COLO829 (cell line): ENCODE measurements around the gene OPCML.

Source experiments
- DNase-seq: peaks from one replicate; pipeline ENCODE4 v3.0.0; 2012; ENCODE audit warnings: low spot score

Gene OPCML

DNA sequence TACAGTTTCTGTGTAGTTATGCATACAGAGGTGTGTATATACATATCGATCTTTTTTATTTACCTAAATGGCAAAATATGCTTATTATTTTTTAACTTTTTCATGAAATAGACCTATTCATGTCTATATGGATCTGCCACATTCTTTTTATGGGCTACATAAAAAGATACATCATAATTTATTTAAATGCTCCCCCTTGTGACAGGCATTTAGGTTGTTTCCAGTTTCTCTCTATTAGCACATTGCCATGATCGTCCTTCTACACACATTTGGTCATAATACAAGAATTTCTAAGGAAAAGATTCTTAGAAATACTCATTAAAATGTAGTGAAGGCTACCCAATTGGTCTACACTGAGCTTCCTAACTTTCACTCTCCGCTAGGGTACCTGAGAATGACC lies 1067.4 kb downstream of the OPCML start:
- DNase-seq = no peak

- no peak for DNase-seq
These were observed 1068.3 kb downstream of the OPCML start for GRCh38 chr11:132464003-132464342.

DNA sequence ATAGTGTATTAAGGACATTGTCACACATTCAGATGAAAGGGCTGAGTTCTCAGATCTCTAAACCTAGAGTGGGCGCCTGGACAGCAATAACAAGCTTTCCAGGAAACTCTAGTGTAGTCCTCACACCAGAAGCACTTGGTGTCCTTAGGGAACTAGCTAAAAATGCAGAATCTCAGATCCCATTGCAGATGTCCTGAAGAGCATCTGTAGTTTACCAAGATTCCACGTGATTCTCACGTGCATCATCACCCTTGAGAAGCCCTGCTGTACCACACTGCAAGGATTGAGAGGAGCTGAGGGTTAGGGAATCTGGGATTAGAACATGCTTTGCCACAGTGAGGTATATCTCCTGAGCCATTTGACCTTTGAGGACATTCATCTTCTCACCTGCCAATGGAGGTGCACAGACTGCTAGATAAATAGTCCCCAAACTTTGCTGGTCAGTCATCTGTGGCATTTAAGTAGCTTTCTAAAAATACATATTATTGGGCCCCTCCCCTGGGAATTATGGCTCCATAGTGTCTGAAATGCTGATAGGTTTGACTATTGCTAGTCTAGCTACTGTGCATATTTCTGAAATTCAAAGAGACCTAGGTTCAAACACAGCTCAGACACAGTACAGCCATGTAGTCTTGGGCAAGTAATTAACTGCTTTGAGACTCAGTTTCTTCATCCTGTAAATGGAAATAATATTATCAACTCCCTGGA lies 1068.9 kb downstream of the OPCML start:
- DNase-seq = no peak

- no peak for DNase-seq
These were observed 1072.6 kb downstream of the OPCML start for GRCh38 chr11:132459736-132460135.

DNA sequence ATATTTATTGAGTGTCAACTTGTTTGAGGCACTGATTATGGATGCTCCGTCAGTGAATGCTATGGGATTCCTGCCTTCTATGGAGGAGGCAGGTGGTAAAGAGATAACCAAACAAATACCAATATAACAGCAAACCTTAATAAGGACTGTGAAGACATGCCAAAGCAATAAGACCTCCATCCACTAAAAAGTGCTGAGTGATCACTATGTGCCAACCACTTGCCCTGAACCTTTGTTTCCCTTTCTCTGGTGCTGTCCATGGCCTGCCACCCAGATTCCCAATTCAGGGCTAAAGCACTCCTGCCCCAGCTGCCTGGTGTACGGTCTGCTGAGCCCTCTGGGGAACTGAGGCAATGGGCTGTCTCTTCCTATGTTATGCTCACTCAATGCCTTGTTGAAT lies 1074.9 kb downstream of the OPCML start:
- DNase-seq = no peak

GRCh38 chr11:132456751-132457328 lies 1075.5 kb downstream of the OPCML start:
- DNase-seq = no peak

- no peak for DNase-seq
These were observed 1077.3 kb downstream of the OPCML start for GRCh38 chr11:132455044-132455443.

DNA sequence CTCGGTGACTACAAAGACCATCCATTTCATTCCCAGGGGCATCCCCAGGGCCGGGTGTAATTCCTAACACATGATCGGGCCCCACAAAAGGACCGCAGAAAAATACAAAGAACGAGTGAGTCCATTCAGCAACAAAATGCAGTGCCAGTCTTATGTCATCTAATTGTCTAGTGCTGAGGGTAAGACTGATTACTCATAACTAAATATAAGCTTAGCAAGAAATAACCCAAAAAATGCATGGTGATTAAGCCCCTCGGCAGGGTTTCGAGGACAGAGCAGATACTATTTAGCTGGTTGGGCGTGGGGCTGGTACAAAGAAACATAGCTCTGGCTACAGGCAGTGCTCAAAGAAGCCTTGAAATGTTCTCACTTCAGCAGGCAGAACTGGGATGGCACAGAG lies 1078.9 kb downstream of the OPCML start:
- DNase-seq = no peak

DNA sequence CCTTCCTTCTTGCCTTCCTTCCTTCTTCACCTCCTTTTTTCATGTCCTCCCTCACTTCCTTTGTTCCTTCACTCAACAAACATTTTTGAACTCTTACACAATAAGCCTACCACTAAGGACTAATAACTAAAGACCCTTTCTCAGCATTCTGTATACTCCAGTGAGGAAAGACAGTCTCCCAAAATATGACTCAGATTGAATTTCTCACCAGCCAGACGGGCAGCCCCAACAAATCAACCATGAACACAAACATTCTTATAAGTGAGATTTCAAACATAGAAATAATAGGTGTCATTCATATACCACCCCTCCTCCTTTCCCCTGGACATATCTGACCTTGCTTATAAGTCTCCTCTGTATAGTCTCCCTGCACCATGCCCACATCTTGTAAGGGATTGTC lies 1079.7 kb downstream of the OPCML start:
- DNase-seq = no peak

DNA sequence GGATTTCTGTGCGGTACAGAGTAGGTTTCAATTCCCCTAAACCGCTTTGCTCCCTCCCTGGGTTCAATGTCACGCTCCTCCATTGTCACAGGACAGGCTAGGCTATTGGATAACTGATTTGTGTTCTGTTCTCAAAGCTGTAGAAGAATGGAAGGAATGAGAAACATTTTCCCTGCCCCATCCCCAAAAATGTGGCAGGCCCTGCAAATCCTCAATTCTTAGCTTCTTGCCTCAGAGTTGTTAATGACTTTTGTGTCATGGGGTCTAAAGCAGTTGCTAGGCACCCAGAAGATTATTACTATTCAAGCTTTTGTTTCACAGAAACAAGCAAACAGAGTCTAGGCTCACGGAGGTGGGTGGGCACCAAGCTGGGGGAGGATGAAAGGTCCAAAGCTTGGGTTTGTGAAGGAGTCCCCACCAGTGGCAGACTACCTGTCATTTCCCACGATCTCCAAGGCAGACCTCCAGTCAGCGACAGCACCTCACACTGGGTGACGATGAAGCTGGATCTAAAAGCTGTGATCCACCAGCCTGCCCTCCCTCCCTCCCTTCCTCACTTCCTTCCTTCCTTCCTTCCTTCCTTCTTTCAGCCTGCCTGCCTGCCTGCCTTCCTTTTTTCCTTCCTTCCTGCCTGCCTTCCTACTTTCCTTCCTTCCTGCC lies 1080.2 kb downstream of the OPCML start:
- no peak for DNase-seq

- DNase-seq = no peak
These were observed 1081.7 kb downstream of the OPCML start for GRCh38 chr11:132450631-132451030.

DNA sequence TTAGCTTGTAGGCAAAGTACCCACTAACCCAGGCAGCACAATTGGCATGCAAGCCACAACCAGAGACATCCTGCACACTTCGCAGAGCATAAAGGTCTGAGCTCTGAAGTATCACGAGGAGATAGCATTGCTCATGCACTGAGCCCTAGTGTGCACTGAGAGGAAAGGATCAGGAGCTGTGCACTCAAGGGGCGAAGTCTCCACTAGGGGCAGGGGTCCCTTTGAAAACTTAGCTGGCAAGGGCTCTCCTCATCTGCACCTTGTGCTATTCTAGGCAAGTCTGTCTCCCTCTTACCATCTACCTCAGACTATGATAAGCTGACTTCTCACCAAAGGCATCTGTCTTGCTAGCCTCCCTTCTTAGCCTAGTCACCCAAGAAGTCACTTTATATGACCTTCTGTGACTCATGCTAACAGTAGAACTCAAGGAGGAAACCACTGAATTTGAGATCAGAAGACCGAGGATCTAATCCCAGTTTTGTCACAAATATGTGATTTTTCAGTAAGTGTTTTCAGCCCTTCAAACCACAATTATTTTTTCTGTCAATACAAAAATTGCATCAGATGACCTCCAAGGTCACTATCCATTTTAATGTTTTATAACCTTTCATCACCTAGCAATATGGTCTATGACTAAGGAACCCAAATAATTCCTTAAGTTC lies 1083.8 kb downstream of the OPCML start:
- DNase-seq = no peak

DNA sequence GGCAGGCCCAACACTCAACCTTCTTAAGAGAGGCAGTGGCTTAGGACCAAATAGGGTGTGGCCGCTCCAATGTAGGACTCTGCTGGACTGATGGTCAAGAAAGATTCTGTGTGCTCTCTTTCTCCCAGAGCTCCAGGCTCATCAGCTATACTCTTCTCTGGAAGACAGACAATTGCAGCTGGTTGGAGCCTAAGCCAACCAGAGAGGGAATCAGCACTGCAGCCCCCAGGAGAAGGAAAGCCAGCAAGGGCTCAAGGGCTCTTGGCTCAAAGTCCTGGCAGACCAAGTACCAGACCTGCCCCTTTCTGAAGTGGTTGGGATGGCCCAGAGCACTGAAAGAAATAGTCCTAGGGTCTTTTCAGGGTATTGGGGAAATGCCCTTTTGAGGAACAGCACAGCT lies 1084.5 kb downstream of the OPCML start:
- DNase-seq = no peak

- DNase-seq = no peak
These were observed 1086.4 kb downstream of the OPCML start for GRCh38 chr11:132445859-132446291.

GRCh38 chr11:132444911-132445310 lies 1087.4 kb downstream of the OPCML start:
- DNase-seq = no peak

GRCh38 chr11:132439711-132440255 lies 1092.5 kb downstream of the OPCML start:
- DNase-seq = no peak

DNA sequence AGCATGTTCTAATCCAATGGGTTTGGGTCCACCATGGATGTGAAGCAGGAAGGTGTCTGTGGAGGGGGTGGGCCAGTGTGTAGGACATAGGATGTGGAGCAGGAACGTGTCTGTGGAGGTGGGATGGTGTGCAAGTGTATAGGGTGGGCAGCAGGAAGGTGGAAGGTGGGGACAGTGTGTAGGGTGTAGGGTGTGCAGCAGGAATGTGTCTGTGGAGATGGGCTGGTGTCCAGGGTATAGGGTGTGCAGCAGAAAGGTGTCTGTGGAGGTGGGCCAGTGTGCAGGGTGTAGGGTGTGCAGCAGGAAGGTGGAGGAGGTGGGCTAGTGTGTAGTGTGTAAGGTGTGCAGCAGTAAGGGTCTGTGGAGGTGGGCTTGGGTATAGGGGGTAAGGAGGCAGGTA lies 1093.9 kb downstream of the OPCML start:
- DNase-seq = no peak

- DNase-seq = no peak
These were observed 1101.8 kb downstream of the OPCML start for GRCh38 chr11:132430429-132431062.

GRCh38 chr11:132429685-132430084 lies 1102.6 kb downstream of the OPCML start:
- no peak for DNase-seq

DNA sequence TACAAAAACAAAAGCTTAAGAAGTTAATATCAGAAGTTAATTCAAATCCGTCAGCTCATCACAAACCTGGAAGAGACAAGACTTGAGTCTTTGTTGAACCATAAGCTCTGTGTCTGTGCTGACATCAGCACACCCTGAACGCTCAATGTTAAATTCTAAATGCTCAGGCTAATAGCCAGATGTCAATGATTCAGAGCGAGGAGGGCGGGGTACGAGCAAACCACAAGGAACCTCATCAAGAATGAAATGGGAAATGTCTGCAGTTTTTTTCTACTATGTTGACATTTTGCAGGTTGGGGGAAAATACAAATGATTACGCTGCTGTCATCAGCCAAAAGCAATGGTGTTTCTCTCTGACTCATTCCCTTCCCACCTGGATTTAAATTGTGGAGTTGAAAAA lies 1104.7 kb downstream of the OPCML start:
- DNase-seq = no peak

DNA sequence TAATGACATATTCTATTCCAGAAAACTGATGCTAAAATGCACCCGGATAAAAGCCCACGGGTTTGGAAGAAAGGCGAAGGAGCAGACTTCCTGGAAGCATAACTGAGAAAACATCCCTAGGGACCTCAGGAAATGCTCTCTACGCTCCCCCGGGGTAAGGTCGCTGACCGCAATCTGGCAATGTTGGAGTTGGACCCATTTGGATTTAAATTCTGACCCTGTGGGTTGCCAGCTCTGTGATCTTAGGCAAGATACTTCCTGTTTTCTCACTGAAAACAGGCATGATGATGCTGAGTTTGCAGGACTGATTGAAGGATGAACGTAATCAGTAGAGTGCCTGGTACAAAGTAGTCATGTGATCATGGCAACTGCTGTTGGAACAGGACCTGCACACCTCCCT lies 1107.9 kb downstream of the OPCML start:
- no peak for DNase-seq

- no peak for DNase-seq
These were observed 1109.0 kb downstream of the OPCML start for GRCh38 chr11:132423266-132423665.
